H1 (cell line): ENCODE results near the gene EMID1. TPM values are rescaled to one million over a fixed set of nuclear protein-coding genes. Genes with fewer than 3 reads are reported as not detected.

ENCODE experiments used
- CTCF ChIA-PET: fragments of 300-600 bp; sonication (Branson Sonifier 250); formaldehyde crosslinking; loops from one replicate; lab custom pipeline; 2021; ENCODE audit not compliant: partially characterized antibody; lab: Charles Lee
- POLR2A ChIA-PET: fragments of 300-600 bp; sonication (Branson Sonifier 250); formaldehyde crosslinking; loops from one replicate; lab custom pipeline; 2021; ENCODE audit warnings: inconsistent platforms; ENCODE audit not compliant: partially characterized antibody; lab: Charles Lee
- DNase-seq, 2 experiments: peaks; one replicate each; pipeline versions ENCODE4 v3.0.0 to v3.0.0-alpha.2; 2010 to 2022; ENCODE audit warnings: low spot score in 2 of 2, low read depth in 1 of 2, mixed read lengths in 1 of 2
- FAIRE-seq: peaks from 2 replicates; lab custom pipeline; 2011; peaks lifted over from hg19 to GRCh38; lab: Jason Lieb, UNC
- H2AFZ ChIP-seq: 2 replicates; pipeline ENCODE4 v1.8.1; 2012; ENCODE audit warnings: low read length, inconsistent platforms
- H2AK5ac ChIP-seq: 2 replicates; pipeline ENCODE4 v1.6.1; 2013; ENCODE audit warnings: low read depth, low read length
- H2BK120ac ChIP-seq: replicated peaks from 2 replicates; pipeline ENCODE3; 2013; ENCODE audit warnings: low read depth, low read length, inconsistent platforms
- H2BK12ac ChIP-seq: 2 replicates; pipeline ENCODE4 v1.6.1; 2013; ENCODE audit warnings: low read depth, low read length
- H2BK15ac ChIP-seq: 2 replicates; pipeline ENCODE4 v1.6.1; 2013; ENCODE audit warnings: low read length
- H2BK20ac ChIP-seq: 2 replicates; pipeline ENCODE4 v1.6.1; 2013; ENCODE audit warnings: low read length
- H2BK5ac ChIP-seq: 2 replicates; pipeline ENCODE4 v1.6.1; 2013; ENCODE audit warnings: low read depth, low read length
- H3K14ac ChIP-seq: 2 replicates; pipeline ENCODE4 v1.6.1; 2013; ENCODE audit warnings: inconsistent platforms; ENCODE audit not compliant: insufficient read length
- H3K18ac ChIP-seq: 2 replicates; pipeline ENCODE4 v1.6.1; 2013; ENCODE audit warnings: low read length; ENCODE audit errors: extremely low read depth
- H3K23ac ChIP-seq: 2 replicates; pipeline ENCODE4 v1.6.1; 2013; ENCODE audit warnings: inconsistent platforms; ENCODE audit not compliant: insufficient read length
- H3K23me2 ChIP-seq: 2 replicates; pipeline ENCODE4 v1.6.1; 2013; ENCODE audit warnings: low read depth, low read length
- H3K27ac ChIP-seq: 2 replicates; pipeline ENCODE4 v1.6.1; 2011; ENCODE audit warnings: low read depth, low read length, inconsistent platforms
- H3K27me3 ChIP-seq, 4 experiments: replicated peaks in 1 of 4; 1 replicate in 1 of 4; 2 replicates in 3 of 4; pipeline versions ENCODE4 v1.6.1 to v1.8.1; 2011 to 2013; ENCODE audit warnings: low read length in 3 of 4, mild to moderate bottlenecking in 3 of 4, inconsistent platforms in 2 of 4, mixed read lengths in 2 of 4, moderate library complexity in 1 of 4; ENCODE audit not compliant: control insufficient read depth in 3 of 4, insufficient read depth in 3 of 4; ENCODE audit errors: extremely low read depth in 1 of 4
- H3K36me3 ChIP-seq, 4 experiments: 2 replicates each; pipeline versions ENCODE4 v1.6.1 to v1.8.1; 2011 to 2013; ENCODE audit warnings: mild to moderate bottlenecking in 4 of 4, low read length in 3 of 4, moderate library complexity in 2 of 4, control low read depth in 1 of 4, inconsistent platforms in 1 of 4; ENCODE audit not compliant: insufficient read depth in 4 of 4, control insufficient read depth in 2 of 4
- H3K4ac ChIP-seq: replicated peaks from 2 replicates; pipeline ENCODE3; 2013; ENCODE audit warnings: low read length, low read depth, mixed read lengths, inconsistent platforms; ENCODE audit not compliant: insufficient read length
- H3K4me1 ChIP-seq, 4 experiments: replicated peaks in 1 of 4; 1 replicate in 1 of 4; 2 replicates in 3 of 4; pipeline versions ENCODE4 v1.6.1 to v1.8.1; 2011 to 2013; ENCODE audit warnings: low read length in 3 of 4, inconsistent platforms in 2 of 4, mixed read lengths in 1 of 4; ENCODE audit not compliant: insufficient read depth in 4 of 4, control insufficient read depth in 3 of 4
- H3K4me2 ChIP-seq, 2 experiments: 2 replicates each; pipeline versions ENCODE4 v1.6.1 to v1.8.1; 2011 to 2013; ENCODE audit warnings: low read depth in 2 of 2, low read length in 2 of 2, control low read depth in 1 of 2, inconsistent platforms in 1 of 2, mild to moderate bottlenecking in 1 of 2; ENCODE audit not compliant: insufficient read depth in 1 of 2
- H3K4me3 ChIP-seq, 4 experiments: fragments of 200-600, 300-600 bp in 1 of 4; sonication (generic), shearing (Covaris generic), sonication (Bioruptor Twin) in 1 of 4; 2 replicates each; pipeline versions ENCODE4 v1.5.1 to v1.8.1; 2011 to 2016; ENCODE audit warnings: low read length in 4 of 4, low read depth in 3 of 4, control low read depth in 2 of 4, inconsistent platforms in 2 of 4, mild to moderate bottlenecking in 2 of 4, mixed read lengths in 1 of 4, moderate library complexity in 1 of 4; ENCODE audit not compliant: insufficient read depth in 2 of 4; ENCODE audit errors: extremely low read depth in 1 of 4
- H3K56ac ChIP-seq: replicated peaks from 2 replicates; pipeline ENCODE3; 2013; ENCODE audit warnings: low read depth, mild to moderate bottlenecking, mixed read lengths, low read length, inconsistent platforms; ENCODE audit not compliant: insufficient read length
- H3K79me1 ChIP-seq: 2 replicates; pipeline ENCODE4 v1.6.1; 2013; ENCODE audit warnings: low read depth, low read length, control low read depth
- H3K79me2 ChIP-seq, 2 experiments: 2 replicates each; pipeline versions ENCODE4 v1.6.1 to v1.8.1; 2012 to 2013; ENCODE audit warnings: low read length in 2 of 2, mild to moderate bottlenecking in 2 of 2, inconsistent platforms in 1 of 2; ENCODE audit not compliant: insufficient read depth in 2 of 2, control insufficient read depth in 1 of 2
- H3K9ac ChIP-seq, 4 experiments: replicated peaks in 1 of 4; 1 replicate in 1 of 4; 2 replicates in 3 of 4; pipeline versions ENCODE4 v1.6.1 to v1.8.1; 2011 to 2013; ENCODE audit warnings: low read depth in 3 of 4, low read length in 3 of 4, control low read depth in 2 of 4, mild to moderate bottlenecking in 2 of 4, moderate library complexity in 2 of 4, inconsistent platforms in 1 of 4; ENCODE audit errors: extremely low read depth in 1 of 4
- H3K9me3 ChIP-seq, 2 experiments: 2 replicates each; pipeline versions ENCODE4 v1.6.1 to v1.8.1; 2012 to 2013; ENCODE audit warnings: mild to moderate bottlenecking in 2 of 2, moderate library complexity in 2 of 2, control low read depth in 1 of 2, inconsistent platforms in 1 of 2, low read depth in 1 of 2, low read length in 1 of 2, mixed read lengths in 1 of 2; ENCODE audit not compliant: insufficient read depth in 2 of 2
- H4K20me1 ChIP-seq, 2 experiments: replicated peaks in 1 of 2; 2 replicates each; pipeline versions ENCODE3 to v1.8.1; 2011 to 2013; ENCODE audit warnings: inconsistent platforms in 2 of 2, low read length in 2 of 2, mild to moderate bottlenecking in 1 of 2; ENCODE audit not compliant: insufficient read depth in 2 of 2, control insufficient read depth in 1 of 2
- H4K5ac ChIP-seq: 2 replicates; pipeline ENCODE4 v1.6.1; 2013; ENCODE audit warnings: low read length, low read depth, mixed read lengths, inconsistent platforms; ENCODE audit not compliant: insufficient read length
- H4K8ac ChIP-seq: 2 replicates; pipeline ENCODE4 v1.8.0; 2013; ENCODE audit warnings: mild to moderate bottlenecking, moderate library complexity, low read length, inconsistent platforms; ENCODE audit not compliant: insufficient read depth; ENCODE audit errors: extremely low read depth
- H4K91ac ChIP-seq: replicated peaks from 2 replicates; pipeline ENCODE3; 2013; ENCODE audit warnings: low read length, mixed read lengths, inconsistent platforms; ENCODE audit not compliant: insufficient read length
- EGR1 ChIP-seq: IDR thresholded peaks from 2 replicates; pipeline ENCODE4 v1.6.1; 2011; ENCODE audit warnings: low read depth, low read length, borderline replicate concordance
- JUN ChIP-seq: IDR thresholded peaks from 2 replicates; pipeline ENCODE4 v1.6.1; 2011; ENCODE audit warnings: low read depth, mild to moderate bottlenecking, improper control_type of control experiment, low read length
- WGBS, 2 experiments: shearing (Covaris generic) in 1 of 2; methylation state at CpG; one replicate each; pipeline versions ENCODE4 v1.1.6 to v1.1.7; 2013 to 2015; ENCODE audit warnings: low lambda C conversion rate in 2 of 2, mixed read lengths in 2 of 2, inconsistent platforms in 1 of 2, low coverage in 1 of 2, missing lambda C conversion rate in 1 of 2; ENCODE audit not compliant: insufficient replicate concordance in 2 of 2, insufficient coverage in 1 of 2, insufficient read length in 1 of 2; ENCODE audit errors: extremely low coverage in 1 of 2, missing lambda C conversion rate in 1 of 2; 5-methylcytosine and 5-hydroxymethylcytosine counted together
- polyA plus RNA-seq, 7 experiments: library from polyadenylated mRNA; depleted of rRNA in 3 of 7; stranded (reverse) in 5 of 7; unstranded in 2 of 7; fragments of >200 nt in 5 of 7; fragments of 200-250 nt in 2 of 7; gene quantifications; 1 replicate in 5 of 7; 2 replicates in 1 of 7; 4 replicates in 1 of 7; pipeline versions ENCODE4 v1.2.1 to v1.2.3, GENCODE V29; 2011 to 2013; ENCODE audit warnings: missing spikeins in 2 of 7, mixed read lengths in 2 of 7
- total RNA-seq: library from RNA; stranded (reverse); fragmentation: NEBNext Ultra II Directional; extraction: Animal tissue kit (Norgen Biotek cat#: 25700); gene quantifications from 2 replicates; pipeline ENCODE4 v1.2.1, GENCODE V29; 2021

The EMID1 gene
- total and polyA plus RNA-seq, 2 of the 8 experiments (the other 6 are each of a cell fraction or from before 2014, with no cell fraction given) = 3.9 to 7.4 TPM

GRCh38 chr22:29166180-29166579 lies 39.5 kb upstream of the EMID1 start:
- no peak overlapping the region for H3K14ac ChIP-seq
- no peaks in the 10 kb centered on the region for H3K23me2 ChIP-seq
- CTCF ChIA-PET = interaction anchor here (3.3 kb wide), 1 partner anchor 11 kb away, joined by 19 read pairs; no protein-coding TSS in a partner anchor
- no peaks in the 10 kb centered on the region for H3K9me3 ChIP-seq
- no peak overlapping the region for H3K4me2 ChIP-seq
- no peak overlapping the region for H4K91ac ChIP-seq
- H3K27me3 ChIP-seq = no peaks in the 10 kb centered on the region
- H3K4ac ChIP-seq = no peak overlapping the region
- no peak overlapping the region for H4K8ac ChIP-seq
- peak overlapping the region; percentile 81; the same call in 1 of the 2 replicates for H2BK15ac ChIP-seq
- TF ChIP-seq JUN = no peak
- no peak for TF ChIP-seq EGR1
- DNase-seq (no peak), FAIRE-seq (no peak)
- 0 out of 2 replicates have a peak overlapping the region, but pooled peaks have one; percentile 65 for H2AK5ac ChIP-seq
- no peaks in the 10 kb centered on the region for H3K36me3 ChIP-seq
- H2BK5ac ChIP-seq = no peak overlapping the region
- no peak overlapping the region for H4K5ac ChIP-seq
- 93% methylated on average over 6 of the region's 6 CpGs; no CpG with 5 or more reads in 1 of the 2 experiments for WGBS, 2 experiments
- H3K18ac ChIP-seq = no peak overlapping the region
- no peaks in the 10 kb centered on the region for H3K4me1 ChIP-seq
- H2BK20ac ChIP-seq = no peak overlapping the region
- H2AFZ ChIP-seq = no peak overlapping the region
- H2BK12ac ChIP-seq = no peak overlapping the region
- H3K4me3 ChIP-seq = no peak overlapping the region
- H3K79me1 ChIP-seq = no peaks in the 10 kb centered on the region
- H4K20me1 ChIP-seq = peaks cover 0 to 1% of the 10 kb centered on the region in 2 experiments
- H3K9ac ChIP-seq = no peak overlapping the region
- H3K79me2 ChIP-seq = no peaks in the 10 kb centered on the region
- POLR2A ChIA-PET = interaction anchor here (1.5 kb wide), 1 partner anchor 111 kb away, joined by 3 read pairs; no protein-coding TSS in a partner anchor
- H2BK120ac ChIP-seq = no peak overlapping the region
- H3K23ac ChIP-seq = no peak overlapping the region
- no peak overlapping the region for H3K27ac ChIP-seq
- H3K56ac ChIP-seq = no peak overlapping the region
